Activated CD4-positive, alpha-beta T cell treated with anti-CD3 and anti-CD28 coated beads, Interleukin-10, Interleukin-2, amounts not matched to agents 100 ng/mL and 50 ng/mL, durations not matched to agents 16 hours and 8 hours (primary cell): ENCODE measurements around the gene KCNIP3.
"Not testable (repeated sequence)": the region's sequence is repeated elsewhere in the genome, so short reads cannot be mapped to it uniquely, and the experiment has no call there.

ENCODE experiments used
- DNase-seq: peaks from one replicate; pipeline ENCODE4 v3.0.0-alpha.2; 2020

KCNIP3 gene

DNA sequence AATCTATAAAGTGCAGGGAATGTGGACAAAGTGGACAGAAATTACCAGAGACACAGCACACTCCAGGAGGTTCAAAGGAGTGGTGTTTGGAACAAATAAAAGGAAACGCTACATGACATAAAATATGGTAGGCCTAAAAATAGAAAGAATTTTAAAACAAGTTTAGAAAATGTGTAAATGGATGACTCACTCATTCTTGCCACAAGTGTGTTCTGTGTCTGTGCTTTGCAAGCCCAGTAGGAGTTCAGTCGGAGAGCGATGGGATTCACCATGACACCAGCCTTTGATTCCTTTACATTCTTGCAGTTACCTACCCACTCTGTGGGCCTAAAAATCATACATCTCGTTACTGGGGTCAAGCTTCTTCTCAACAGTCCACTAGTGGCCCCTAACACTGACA, 136.2 kb downstream of the KCNIP3 start:
- DNase-seq = not testable (repeated sequence)

DNA sequence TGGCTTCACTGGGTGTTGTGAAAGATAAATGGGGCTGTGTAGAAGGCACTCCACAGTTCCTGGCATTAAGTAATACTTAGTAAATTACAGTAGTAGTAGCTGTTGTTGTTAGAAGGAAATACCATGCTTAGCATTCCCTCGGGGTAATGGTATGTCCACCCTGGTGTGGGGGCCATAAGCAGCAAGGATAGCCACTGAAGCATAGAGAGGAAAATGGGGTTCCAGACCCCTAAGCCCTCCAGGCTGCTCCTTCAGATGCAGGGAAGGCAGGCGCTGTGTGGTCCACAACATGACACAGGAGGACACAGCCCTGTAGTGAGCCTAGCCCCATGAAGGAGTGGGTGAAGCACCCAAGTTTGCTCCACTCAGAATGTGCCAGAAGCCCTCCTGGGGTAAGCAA, 136.8 kb downstream of the KCNIP3 start:
- not testable (repeated sequence) for DNase-seq

DNA sequence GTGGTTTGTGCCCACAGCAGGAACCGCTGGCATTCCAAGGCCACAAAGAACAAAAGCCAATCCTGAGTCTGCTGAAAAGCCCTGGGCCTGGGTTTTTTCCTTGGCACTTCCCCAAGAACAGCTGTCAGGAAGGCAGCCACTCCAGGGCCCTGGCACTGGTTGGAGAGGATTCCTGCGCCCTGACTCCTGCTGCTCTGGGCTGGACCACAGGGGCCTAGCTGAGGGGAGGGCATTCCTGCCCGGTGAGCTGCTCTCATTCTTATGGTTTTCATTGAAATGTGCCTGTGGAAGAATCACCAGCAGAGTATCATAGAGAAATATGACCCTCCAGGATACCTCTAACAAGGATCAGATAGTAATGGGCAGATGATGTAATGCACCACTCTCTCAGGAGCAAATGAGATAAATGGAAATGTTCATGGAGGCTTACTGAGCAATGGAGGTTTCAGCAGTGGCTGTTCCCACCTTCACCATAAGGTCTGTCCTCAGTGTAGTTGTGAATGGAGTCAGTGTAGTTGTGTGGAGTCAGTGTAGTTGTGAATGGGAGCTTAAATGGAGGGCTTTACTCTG, 137.4 kb downstream of the KCNIP3 start:
- DNase-seq = not testable (repeated sequence)

DNA sequence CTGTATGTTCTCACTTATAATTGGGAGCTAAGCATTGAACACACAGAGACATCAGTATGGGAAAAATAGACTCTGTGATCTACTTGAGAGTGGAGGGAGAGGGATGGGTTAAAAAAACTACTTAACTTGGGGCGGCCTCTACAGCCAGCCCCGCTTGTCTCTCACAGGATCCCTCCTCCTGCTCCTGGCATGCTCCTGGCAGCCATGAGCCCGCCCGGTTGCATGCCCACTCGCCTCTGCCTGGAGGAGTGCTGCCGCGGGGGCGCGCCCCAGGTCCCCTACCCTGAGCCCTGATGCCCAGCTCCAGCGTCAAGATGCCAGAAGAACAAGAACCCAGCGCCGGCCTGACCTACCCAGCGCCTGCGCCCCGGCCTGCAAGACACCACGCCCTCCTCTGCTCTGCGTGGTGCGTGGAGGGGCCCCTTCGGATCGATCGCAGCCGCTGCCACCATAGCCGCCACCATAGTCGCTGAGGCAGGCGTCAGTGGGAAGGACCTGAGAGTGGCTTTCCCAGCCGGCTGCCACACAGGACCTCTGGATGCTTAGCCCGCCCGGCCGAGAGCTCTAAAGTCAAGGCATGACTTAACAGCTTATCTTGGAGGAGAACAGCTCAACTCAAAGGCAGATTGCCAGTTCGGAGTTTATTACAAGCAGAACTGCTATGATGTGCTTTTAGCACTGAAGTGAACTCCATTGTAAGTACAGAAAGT, 138.2 kb downstream of the KCNIP3 start:
- not testable (repeated sequence) for DNase-seq
